GM23338 (cell line): ENCODE data around the gene ACAD11. TPM values are rescaled to one million over a fixed set of nuclear protein-coding genes. Genes with fewer than 3 reads are reported as not detected.
A peak's percentile ranks its signal among the peaks of the same experiment; 100 is the strongest.

Experiments used
- ATAC-seq: fragments of 200-7000 bp; cut with Tn5 transposase; 3 replicates; pipeline ENCODE4 v1.9.1; 2020
- DNase-seq: peaks from one replicate; pipeline ENCODE4 v3.0.0-alpha.2; 2015; ENCODE audit warnings: low spot score
- H2AFZ ChIP-seq: fragments of 200-600 bp; sonication (generic); 2 replicates; pipeline ENCODE4 v1.8.0; 2016; ENCODE audit warnings: antibody characterized with exemption, mild to moderate bottlenecking, moderate library complexity
- H3F3A ChIP-seq: fragments of 200-600 bp; sonication (generic); replicated peaks from 2 replicates; pipeline ENCODE4 v1.8.0; 2017; ENCODE audit warnings: antibody characterized with exemption, mixed run types, low read depth
- H3K27ac ChIP-seq: fragments of 200-600 bp; sonication (generic); 2 replicates; pipeline ENCODE4 v1.6.1; 2016; ENCODE audit warnings: low read depth
- H3K27me3 ChIP-seq: fragments of 200-600 bp; sonication (generic); 2 replicates; pipeline ENCODE4 v1.8.0; 2016; ENCODE audit warnings: mild to moderate bottlenecking, mixed run types, moderate library complexity; ENCODE audit not compliant: insufficient read depth
- H3K36me3 ChIP-seq: fragments of 200-600 bp; sonication (generic); 2 replicates; pipeline ENCODE4 v1.8.0; 2016; ENCODE audit warnings: mild to moderate bottlenecking; ENCODE audit not compliant: insufficient read depth
- H3K4me1 ChIP-seq: fragments of 200-600 bp; sonication (generic); 2 replicates; pipeline ENCODE4 v1.8.0; 2016; ENCODE audit warnings: mild to moderate bottlenecking, moderate library complexity; ENCODE audit not compliant: insufficient read depth
- H3K4me2 ChIP-seq: fragments of 200-600 bp; sonication (generic); 2 replicates; pipeline ENCODE4 v1.7.1; 2017; ENCODE audit warnings: mixed run types
- H3K4me3 ChIP-seq: fragments of 200-600 bp; sonication (generic); 2 replicates; pipeline ENCODE4 v1.6.1; 2016; ENCODE audit warnings: mixed run types
- H3K79me2 ChIP-seq: fragments of 200-600 bp; sonication (generic); replicated peaks from 2 replicates; pipeline ENCODE4 v1.8.0; 2017; ENCODE audit warnings: mild to moderate bottlenecking; ENCODE audit not compliant: insufficient read depth
- H3K9me2 ChIP-seq: fragments of 200-600 bp; sonication (generic); 2 replicates; pipeline ENCODE4 v1.8.0; 2017; ENCODE audit not compliant: insufficient read depth
- H4K20me1 ChIP-seq: fragments of 200-600 bp; sonication (generic); replicated peaks from 2 replicates; pipeline ENCODE4 v1.8.0; 2017; ENCODE audit warnings: mild to moderate bottlenecking; ENCODE audit not compliant: insufficient read depth
- H3K27ac Mint-ChIP-seq: 2 replicates; pipeline ENCODE4 v1.8.0; 2020; ENCODE audit warnings: inconsistent platforms, mild to moderate bottlenecking, moderate library complexity, mixed read lengths
- H3K27me3 Mint-ChIP-seq: 3 replicates; pipeline ENCODE4 v1.8.0; 2022; ENCODE audit warnings: low read depth, mild to moderate bottlenecking, moderate library complexity, mixed read lengths, inconsistent platforms; ENCODE audit not compliant: insufficient read depth, poor library complexity
- H3K36me3 Mint-ChIP-seq: 3 replicates; pipeline ENCODE4 v1.8.0; 2021; ENCODE audit warnings: low read depth, mild to moderate bottlenecking, inconsistent platforms, moderate library complexity, mixed read lengths
- H3K4me1 Mint-ChIP-seq: 3 replicates; pipeline ENCODE4 v1.8.0; 2020; ENCODE audit warnings: mild to moderate bottlenecking, inconsistent platforms, mixed read lengths
- H3K4me3 Mint-ChIP-seq: 3 replicates; pipeline ENCODE4 v1.8.0; 2021; ENCODE audit warnings: moderate library complexity, mild to moderate bottlenecking, inconsistent platforms, mixed read lengths
- H3K9me3 Mint-ChIP-seq: 3 replicates; pipeline ENCODE4 v1.8.0; 2020; ENCODE audit warnings: moderate library complexity, mild to moderate bottlenecking, inconsistent platforms, mixed read lengths
- CREB1 ChIP-seq: fragments of 250-450 bp; sonication (Bioruptor Pico); IDR thresholded peaks from 2 replicates; pipeline ENCODE4 v1.5.0; 2020; ENCODE audit warnings: low read depth, mild to moderate bottlenecking, moderate library complexity
- EZH2 ChIP-seq: fragments of 200-600 bp; sonication (generic); IDR thresholded peaks from one replicate; pipeline ENCODE4 v1.8.0; 2017; ENCODE audit warnings: antibody characterized with exemption, mild to moderate bottlenecking, low read depth; ENCODE audit not compliant: unreplicated experiment
- EZH2phosphoT487 ChIP-seq: fragments of 200-600 bp; sonication (generic); IDR thresholded peaks from one replicate; pipeline ENCODE4 v1.8.1; 2018; ENCODE audit warnings: antibody characterized with exemption; ENCODE audit not compliant: unreplicated experiment
- JUNB ChIP-seq: IDR thresholded peaks from one replicate; pipeline ENCODE4 v1.6.1; 2016; ENCODE audit warnings: antibody characterized with exemption; ENCODE audit not compliant: unreplicated experiment
- NANOG ChIP-seq: IDR thresholded peaks from 2 replicates; pipeline ENCODE4 v1.6.1; 2016; ENCODE audit warnings: antibody characterized with exemption, borderline replicate concordance
- POLR2AphosphoS5 ChIP-seq: IDR thresholded peaks from 2 replicates; pipeline ENCODE4 v1.6.1; 2016; ENCODE audit warnings: antibody characterized with exemption, low read depth
- STAT1 ChIP-seq: IDR thresholded peaks from one replicate; pipeline ENCODE4 v1.6.1; 2016; ENCODE audit warnings: antibody characterized with exemption; ENCODE audit not compliant: unreplicated experiment
- ZNF114 ChIP-seq: fragments of 250-450 bp; sonication (Bioruptor Pico); IDR thresholded peaks from 2 replicates; pipeline ENCODE4 v1.5.0; 2020; ENCODE audit warnings: mild to moderate bottlenecking, moderate library complexity
- ZNF331 ChIP-seq: fragments of 250-450 bp; sonication (Bioruptor Pico); IDR thresholded peaks from 2 replicates; pipeline ENCODE4 v1.5.0; 2020; ENCODE audit warnings: low read depth, mild to moderate bottlenecking, moderate library complexity
- polyA plus RNA-seq: library from polyadenylated mRNA; unstranded; fragments of >200 nt; fragmentation: Nextera tagmentation; extraction: Ambion mirVana; gene quantifications from 2 replicates; pipeline ENCODE4 v1.2.1, GENCODE V29; 2016
- total RNA-seq: library from RNA; depleted of rRNA; stranded (reverse); fragments of >200 nt; shearing (Covaris generic); gene quantifications from 2 replicates; pipeline ENCODE4 v1.2.3, GENCODE V29; 2014
- TF ChIP-seq, protein P1 (sequence below): fragments of 250-450 bp; sonication (Bioruptor Pico); IDR thresholded peaks from 2 replicates; pipeline ENCODE4 v1.5.0; 2020; ENCODE audit warnings: mild to moderate bottlenecking, moderate library complexity
- TF ChIP-seq, protein P2 (sequence below): IDR thresholded peaks from 2 replicates; pipeline ENCODE4 v1.6.1; 2016; ENCODE audit warnings: antibody characterized with exemption
- TF ChIP-seq, protein P3 (sequence below), 2 experiments: fragments of 200-600 bp in 1 of 2; sonication (generic) in 1 of 2; conservative IDR thresholded peaks; 2 replicates each; pipeline versions ENCODE4 v1.5.1 to v1.6.1; 2016 to 2017; ENCODE audit warnings: antibody characterized with exemption in 2 of 2, low read depth in 2 of 2, mild to moderate bottlenecking in 2 of 2, moderate library complexity in 1 of 2
- TF ChIP-seq, protein P4 (sequence below): IDR thresholded peaks from one replicate; pipeline ENCODE4 v1.6.1; 2018; ENCODE audit warnings: antibody characterized with exemption; ENCODE audit not compliant: unreplicated experiment

Gene ACAD11
- total and polyA plus RNA-seq, 2 experiments from 2014 or later, result 11.4 to 17.1 TPM

DNA sequence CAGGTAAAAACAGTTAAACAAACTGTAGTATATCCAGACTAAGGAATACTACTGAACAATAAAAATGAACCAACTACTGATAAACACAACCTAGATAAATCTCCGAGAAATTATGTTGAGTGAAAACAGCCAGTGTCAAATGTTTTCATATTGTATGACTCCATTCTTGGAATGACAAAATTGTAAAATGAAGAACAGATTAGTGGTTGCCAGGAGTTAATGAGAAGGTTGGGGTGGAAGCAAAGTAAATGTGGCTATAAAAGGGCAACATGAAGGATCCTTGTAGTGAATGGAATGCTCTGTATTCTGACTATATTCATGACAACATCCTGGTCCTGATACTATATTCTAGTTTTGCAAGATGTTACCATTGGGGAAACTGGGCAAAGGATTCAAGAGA is 90.0 kb downstream of the ACAD11 start:
- Histone ChIP-seq H3F3A (no peaks in the 10 kb centered on the region), H3K4me1 (no peaks in the 10 kb centered on the region), H3K9me2 (no peaks in the 10 kb centered on the region), H3K79me2 (no peaks in the 10 kb centered on the region), H3K27me3 (no peaks in the 10 kb centered on the region), H3K4me2 (no peak overlapping the region), H3K27ac (no peak overlapping the region), H4K20me1 (no peaks in the 10 kb centered on the region; the same call in 1 of the 2 replicates), H2AFZ (no peak overlapping the region), H3K36me3 (no peaks in the 10 kb centered on the region), H3K4me3 (no peak overlapping the region)
- H3K4me3 Mint-ChIP-seq, result no peak overlapping the region
- H3K27ac Mint-ChIP-seq, result 0 out of 2 replicates have a peak overlapping the region, but pooled peaks have one; percentile 9
- H3K36me3 Mint-ChIP-seq, result peaks cover 11% of the 10 kb centered on the region; the same call in 2 of the 3 replicates
- no peak for ATAC-seq
- TF ChIP-seq, protein P1, sequence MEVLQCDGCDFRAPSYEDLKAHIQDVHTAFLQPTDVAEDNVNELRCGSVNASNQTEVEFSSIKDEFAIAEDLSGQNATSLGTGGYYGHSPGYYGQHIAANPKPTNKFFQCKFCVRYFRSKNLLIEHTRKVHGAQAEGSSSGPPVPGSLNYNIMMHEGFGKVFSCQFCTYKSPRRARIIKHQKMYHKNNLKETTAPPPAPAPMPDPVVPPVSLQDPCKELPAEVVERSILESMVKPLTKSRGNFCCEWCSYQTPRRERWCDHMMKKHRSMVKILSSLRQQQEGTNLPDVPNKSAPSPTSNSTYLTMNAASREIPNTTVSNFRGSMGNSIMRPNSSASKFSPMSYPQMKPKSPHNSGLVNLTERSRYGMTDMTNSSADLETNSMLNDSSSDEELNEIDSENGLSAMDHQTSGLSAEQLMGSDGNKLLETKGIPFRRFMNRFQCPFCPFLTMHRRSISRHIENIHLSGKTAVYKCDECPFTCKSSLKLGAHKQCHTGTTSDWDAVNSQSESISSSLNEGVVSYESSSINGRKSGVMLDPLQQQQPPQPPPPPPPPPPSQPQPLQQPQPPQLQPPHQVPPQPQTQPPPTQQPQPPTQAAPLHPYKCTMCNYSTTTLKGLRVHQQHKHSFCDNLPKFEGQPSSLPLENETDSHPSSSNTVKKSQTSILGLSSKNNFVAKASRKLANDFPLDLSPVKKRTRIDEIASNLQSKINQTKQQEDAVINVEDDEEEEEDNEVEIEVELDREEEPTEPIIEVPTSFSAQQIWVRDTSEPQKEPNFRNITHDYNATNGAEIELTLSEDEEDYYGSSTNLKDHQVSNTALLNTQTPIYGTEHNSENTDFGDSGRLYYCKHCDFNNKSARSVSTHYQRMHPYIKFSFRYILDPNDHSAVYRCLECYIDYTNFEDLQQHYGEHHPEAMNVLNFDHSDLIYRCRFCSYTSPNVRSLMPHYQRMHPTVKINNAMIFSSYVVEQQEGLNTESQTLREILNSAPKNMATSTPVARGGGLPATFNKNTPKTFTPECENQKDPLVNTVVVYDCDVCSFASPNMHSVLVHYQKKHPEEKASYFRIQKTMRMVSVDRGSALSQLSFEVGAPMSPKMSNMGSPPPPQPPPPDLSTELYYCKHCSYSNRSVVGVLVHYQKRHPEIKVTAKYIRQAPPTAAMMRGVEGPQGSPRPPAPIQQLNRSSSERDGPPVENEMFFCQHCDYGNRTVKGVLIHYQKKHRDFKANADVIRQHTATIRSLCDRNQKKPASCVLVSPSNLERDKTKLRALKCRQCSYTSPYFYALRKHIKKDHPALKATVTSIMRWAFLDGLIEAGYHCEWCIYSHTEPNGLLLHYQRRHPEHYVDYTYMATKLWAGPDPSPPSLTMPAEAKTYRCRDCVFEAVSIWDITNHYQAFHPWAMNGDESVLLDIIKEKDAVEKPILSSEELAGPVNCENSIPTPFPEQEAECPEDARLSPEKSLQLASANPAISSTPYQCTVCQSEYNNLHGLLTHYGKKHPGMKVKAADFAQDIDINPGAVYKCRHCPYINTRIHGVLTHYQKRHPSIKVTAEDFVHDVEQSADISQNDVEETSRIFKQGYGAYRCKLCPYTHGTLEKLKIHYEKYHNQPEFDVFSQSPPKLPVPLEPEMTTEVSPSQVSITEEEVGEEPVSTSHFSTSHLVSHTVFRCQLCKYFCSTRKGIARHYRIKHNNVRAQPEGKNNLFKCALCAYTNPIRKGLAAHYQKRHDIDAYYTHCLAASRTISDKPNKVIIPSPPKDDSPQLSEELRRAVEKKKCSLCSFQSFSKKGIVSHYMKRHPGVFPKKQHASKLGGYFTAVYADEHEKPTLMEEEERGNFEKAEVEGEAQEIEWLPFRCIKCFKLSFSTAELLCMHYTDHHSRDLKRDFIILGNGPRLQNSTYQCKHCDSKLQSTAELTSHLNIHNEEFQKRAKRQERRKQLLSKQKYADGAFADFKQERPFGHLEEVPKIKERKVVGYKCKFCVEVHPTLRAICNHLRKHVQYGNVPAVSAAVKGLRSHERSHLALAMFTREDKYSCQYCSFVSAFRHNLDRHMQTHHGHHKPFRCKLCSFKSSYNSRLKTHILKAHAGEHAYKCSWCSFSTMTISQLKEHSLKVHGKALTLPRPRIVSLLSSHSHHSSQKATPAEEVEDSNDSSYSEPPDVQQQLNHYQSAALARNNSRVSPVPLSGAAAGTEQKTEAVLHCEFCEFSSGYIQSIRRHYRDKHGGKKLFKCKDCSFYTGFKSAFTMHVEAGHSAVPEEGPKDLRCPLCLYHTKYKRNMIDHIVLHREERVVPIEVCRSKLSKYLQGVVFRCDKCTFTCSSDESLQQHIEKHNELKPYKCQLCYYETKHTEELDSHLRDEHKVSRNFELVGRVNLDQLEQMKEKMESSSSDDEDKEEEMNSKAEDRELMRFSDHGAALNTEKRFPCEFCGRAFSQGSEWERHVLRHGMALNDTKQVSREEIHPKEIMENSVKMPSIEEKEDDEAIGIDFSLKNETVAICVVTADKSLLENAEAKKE (CRISPR knock-in tag), result no peak
- TF ChIP-seq ZNF331 (CRISPR knock-in tag) (no peak), ZNF114 (no peak), JUNB (no peak), NANOG (no peak), EZH2phosphoT487 (no peak), EZH2 (no peak), CREB1 (no peak), POLR2AphosphoS5 (no peak), STAT1 (no peak)
- TF ChIP-seq, protein P2, sequence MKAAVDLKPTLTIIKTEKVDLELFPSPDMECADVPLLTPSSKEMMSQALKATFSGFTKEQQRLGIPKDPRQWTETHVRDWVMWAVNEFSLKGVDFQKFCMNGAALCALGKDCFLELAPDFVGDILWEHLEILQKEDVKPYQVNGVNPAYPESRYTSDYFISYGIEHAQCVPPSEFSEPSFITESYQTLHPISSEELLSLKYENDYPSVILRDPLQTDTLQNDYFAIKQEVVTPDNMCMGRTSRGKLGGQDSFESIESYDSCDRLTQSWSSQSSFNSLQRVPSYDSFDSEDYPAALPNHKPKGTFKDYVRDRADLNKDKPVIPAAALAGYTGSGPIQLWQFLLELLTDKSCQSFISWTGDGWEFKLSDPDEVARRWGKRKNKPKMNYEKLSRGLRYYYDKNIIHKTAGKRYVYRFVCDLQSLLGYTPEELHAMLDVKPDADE, result no peak
- TF ChIP-seq, protein P3, sequence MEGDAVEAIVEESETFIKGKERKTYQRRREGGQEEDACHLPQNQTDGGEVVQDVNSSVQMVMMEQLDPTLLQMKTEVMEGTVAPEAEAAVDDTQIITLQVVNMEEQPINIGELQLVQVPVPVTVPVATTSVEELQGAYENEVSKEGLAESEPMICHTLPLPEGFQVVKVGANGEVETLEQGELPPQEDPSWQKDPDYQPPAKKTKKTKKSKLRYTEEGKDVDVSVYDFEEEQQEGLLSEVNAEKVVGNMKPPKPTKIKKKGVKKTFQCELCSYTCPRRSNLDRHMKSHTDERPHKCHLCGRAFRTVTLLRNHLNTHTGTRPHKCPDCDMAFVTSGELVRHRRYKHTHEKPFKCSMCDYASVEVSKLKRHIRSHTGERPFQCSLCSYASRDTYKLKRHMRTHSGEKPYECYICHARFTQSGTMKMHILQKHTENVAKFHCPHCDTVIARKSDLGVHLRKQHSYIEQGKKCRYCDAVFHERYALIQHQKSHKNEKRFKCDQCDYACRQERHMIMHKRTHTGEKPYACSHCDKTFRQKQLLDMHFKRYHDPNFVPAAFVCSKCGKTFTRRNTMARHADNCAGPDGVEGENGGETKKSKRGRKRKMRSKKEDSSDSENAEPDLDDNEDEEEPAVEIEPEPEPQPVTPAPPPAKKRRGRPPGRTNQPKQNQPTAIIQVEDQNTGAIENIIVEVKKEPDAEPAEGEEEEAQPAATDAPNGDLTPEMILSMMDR (conservative IDR thresholded peaks at IDR 0.05; ENCODE audit: low read depth in 2 of 2), result no peak
- TF ChIP-seq, protein P4, sequence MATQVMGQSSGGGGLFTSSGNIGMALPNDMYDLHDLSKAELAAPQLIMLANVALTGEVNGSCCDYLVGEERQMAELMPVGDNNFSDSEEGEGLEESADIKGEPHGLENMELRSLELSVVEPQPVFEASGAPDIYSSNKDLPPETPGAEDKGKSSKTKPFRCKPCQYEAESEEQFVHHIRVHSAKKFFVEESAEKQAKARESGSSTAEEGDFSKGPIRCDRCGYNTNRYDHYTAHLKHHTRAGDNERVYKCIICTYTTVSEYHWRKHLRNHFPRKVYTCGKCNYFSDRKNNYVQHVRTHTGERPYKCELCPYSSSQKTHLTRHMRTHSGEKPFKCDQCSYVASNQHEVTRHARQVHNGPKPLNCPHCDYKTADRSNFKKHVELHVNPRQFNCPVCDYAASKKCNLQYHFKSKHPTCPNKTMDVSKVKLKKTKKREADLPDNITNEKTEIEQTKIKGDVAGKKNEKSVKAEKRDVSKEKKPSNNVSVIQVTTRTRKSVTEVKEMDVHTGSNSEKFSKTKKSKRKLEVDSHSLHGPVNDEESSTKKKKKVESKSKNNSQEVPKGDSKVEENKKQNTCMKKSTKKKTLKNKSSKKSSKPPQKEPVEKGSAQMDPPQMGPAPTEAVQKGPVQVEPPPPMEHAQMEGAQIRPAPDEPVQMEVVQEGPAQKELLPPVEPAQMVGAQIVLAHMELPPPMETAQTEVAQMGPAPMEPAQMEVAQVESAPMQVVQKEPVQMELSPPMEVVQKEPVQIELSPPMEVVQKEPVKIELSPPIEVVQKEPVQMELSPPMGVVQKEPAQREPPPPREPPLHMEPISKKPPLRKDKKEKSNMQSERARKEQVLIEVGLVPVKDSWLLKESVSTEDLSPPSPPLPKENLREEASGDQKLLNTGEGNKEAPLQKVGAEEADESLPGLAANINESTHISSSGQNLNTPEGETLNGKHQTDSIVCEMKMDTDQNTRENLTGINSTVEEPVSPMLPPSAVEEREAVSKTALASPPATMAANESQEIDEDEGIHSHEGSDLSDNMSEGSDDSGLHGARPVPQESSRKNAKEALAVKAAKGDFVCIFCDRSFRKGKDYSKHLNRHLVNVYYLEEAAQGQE, result no peak
- no peaks in the 10 kb centered on the region for H3K27me3 Mint-ChIP-seq
- no peaks in the 10 kb centered on the region for H3K4me1 Mint-ChIP-seq
- DNase-seq, result no peak
- peaks cover 4% of the 10 kb centered on the region; the same call in 1 of the 3 replicates for H3K9me3 Mint-ChIP-seq
